ENCODE measurements around the gene PLD4.
"Not testable (repeated sequence)": the region's sequence is repeated elsewhere in the genome, so short reads cannot be mapped to it uniquely, and the experiment has no call there.

DNA sequence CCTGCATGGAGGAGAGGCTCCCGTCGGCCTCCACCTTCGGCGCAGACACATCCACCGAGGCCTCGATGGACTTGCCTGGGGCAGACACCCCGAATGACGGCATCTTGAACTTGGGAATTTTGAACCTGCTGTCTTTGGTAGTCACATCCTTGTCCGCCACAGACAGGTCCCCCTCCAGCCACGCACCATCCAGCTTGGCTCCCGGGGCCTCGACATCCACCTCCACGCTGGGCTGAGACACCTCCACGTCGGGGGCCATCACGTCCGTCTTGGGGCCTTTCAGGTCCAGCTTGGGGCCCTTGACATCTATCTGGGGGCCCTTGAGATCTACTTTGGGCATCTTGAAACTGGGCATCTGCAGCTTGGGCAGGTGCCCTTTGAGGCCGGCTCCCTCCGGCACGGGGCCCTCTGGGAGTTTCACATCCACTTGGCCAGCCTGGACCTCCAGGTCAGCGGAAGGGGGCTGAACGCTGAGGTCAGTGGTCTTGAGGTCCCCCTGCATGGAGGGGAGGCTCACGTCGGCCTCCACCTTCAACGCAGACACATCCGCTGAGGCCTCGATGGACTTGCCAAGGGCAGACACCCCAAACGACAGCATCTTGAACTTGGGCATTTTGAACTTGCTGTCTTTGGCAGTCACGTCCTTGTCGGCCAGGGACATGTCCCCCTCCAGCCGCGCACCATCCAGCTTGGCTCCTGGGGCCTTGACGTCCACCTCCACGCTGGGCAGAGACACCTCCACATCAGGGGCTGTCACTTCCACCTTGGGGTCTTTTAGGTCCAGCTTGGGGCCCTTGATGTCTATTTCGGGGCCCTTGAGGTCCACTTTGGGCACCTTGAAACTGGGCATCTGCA is 23.4 kb downstream of the PLD4 start:
- TF ChIP-seq, protein P1, sequence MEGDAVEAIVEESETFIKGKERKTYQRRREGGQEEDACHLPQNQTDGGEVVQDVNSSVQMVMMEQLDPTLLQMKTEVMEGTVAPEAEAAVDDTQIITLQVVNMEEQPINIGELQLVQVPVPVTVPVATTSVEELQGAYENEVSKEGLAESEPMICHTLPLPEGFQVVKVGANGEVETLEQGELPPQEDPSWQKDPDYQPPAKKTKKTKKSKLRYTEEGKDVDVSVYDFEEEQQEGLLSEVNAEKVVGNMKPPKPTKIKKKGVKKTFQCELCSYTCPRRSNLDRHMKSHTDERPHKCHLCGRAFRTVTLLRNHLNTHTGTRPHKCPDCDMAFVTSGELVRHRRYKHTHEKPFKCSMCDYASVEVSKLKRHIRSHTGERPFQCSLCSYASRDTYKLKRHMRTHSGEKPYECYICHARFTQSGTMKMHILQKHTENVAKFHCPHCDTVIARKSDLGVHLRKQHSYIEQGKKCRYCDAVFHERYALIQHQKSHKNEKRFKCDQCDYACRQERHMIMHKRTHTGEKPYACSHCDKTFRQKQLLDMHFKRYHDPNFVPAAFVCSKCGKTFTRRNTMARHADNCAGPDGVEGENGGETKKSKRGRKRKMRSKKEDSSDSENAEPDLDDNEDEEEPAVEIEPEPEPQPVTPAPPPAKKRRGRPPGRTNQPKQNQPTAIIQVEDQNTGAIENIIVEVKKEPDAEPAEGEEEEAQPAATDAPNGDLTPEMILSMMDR (IDR thresholded peaks at IDR 0.05; ENCODE audit: insufficient read depth, low read length, poor library complexity, severe bottlenecking): not testable (repeated sequence)
- TF ChIP-seq EZH2phosphoT487 (conservative IDR thresholded peaks at IDR 0.05; ENCODE audit: low read length): not testable (repeated sequence)
